HG03571 (cell line): Measurements from ENCODE around the gene THPO.
"Not testable (repeated sequence)": the region's sequence is repeated elsewhere in the genome, so short reads cannot be mapped to it uniquely, and the experiment has no call there.

Experiments used
- ATAC-seq: cut with Tn5 transposase; IDR thresholded peaks from one replicate; pipeline ENCODE4 v1.9.1; 2021; ENCODE audit not compliant: unreplicated experiment

THPO gene

DNA sequence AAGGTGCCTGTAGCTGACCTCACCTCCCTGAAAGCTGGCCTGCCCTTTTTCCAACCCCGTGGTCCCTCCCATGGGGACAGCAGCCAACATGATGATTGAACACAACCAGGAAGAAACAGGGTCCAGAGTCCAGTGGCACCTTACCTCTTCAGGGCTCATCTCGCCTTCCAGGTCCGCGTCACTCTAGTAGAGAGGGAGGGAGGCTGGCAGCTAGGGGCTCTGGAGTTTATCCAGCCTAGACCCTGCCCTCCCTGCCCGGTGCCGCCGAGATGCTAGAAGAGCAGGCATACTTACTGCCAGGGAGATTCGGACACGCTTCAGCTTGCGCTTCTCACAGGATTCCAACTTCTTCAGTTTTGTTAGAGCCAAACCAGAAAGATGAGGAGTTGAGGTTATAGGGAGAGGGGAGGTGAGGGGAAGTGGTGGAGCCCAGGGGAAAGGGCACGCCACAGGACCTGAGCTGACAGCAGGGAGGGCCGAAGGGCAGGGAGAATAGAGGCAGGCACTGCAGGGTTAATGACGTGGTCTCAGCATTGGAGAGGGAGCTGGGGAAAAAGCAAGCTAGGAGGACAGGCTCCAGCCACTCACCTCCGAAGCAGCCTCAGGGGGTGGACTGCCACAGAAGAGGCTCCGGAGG is 25.7 kb downstream of the THPO start:
- no peak for ATAC-seq

DNA sequence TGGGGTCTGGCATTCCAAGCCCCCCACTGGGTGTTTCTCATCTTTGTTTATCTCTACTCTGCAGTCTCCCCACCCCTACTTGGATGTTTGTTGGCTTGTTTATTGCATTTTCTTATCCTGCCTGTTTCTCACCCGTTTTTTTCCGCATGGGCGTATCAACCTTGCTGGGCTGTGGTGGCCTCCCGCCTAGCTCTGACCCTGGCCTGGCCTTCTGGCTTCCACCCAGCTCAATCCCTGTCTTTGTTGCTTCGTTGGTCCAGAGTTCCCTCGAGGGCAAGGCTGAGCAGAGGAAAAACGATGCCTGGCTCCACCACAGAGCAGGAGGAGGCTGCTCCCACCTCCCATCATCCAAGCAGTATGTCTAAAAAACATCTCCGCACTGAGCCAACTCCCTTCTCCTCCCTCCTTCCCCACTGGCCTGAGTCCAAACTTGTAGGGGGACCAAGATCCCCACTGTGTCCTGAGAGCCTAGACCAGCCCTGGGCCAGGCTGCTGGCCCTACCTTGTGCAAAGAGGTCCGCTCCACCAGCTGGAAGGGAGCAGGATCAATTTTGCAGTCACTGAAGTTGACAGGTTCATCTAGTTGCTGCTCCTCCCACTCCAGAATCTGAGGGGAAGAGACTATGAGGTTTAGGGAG is 26.4 kb downstream of the THPO start:
- ATAC-seq = no peak

GRCh38 chr3:184350618-184351017 is 27.4 kb downstream of the THPO start:
- no peak for ATAC-seq

- ATAC-seq = no peak
Measured at GRCh38 chr3:184349563-184350470, 28.2 kb downstream of the THPO start.

DNA sequence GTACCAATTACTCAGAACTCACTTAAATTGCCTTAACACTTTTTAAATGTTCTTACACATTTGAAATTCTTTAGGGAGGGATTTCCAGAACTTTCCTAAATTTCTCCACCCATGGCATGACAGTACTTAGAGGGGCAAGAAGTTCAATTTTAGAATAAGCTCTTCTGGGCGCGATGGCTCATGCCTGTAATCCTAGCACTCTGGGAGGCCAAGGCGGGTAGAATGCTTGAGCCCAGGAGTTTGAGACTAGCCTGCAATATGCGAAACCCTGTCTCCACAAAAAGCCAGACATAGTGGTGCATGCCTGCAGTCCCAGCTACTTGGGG is 30.0 kb downstream of the THPO start:
- ATAC-seq = no peak

DNA sequence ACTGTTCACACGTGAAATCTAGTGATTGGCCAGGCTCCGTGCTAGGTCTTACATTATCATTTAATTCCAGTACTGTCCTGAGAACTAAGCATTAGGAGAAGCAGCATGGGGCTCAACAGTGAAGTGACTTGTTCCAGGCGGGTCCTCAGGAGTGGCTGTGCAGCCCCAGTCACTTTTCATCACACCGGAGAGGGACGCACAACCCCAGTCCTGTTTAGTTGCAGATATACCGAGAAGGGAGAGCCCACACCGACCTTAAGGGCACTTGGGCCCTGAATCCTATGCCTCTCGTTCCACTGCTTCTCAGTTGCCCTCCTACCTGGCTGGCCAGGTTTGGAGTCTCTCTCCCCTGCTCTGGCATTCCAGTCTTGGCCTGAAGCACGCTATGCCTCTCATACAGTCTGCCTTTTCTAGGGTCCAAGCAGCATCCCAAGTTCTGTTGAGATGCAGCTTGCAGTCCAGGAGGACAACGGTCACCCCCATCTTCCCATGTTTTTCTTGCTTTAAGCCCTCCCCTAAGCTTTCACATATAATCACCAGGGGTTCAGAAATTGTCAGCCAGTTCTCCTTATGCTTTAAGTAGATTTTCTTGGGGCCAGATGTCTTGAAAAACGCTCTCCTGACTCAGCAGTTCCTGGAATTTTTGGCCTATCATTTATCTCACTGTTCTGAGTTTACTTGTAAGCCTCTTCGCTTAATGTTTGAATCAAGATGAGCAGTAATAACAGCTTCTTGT is 30.5 kb downstream of the THPO start:
- no peak for ATAC-seq

DNA sequence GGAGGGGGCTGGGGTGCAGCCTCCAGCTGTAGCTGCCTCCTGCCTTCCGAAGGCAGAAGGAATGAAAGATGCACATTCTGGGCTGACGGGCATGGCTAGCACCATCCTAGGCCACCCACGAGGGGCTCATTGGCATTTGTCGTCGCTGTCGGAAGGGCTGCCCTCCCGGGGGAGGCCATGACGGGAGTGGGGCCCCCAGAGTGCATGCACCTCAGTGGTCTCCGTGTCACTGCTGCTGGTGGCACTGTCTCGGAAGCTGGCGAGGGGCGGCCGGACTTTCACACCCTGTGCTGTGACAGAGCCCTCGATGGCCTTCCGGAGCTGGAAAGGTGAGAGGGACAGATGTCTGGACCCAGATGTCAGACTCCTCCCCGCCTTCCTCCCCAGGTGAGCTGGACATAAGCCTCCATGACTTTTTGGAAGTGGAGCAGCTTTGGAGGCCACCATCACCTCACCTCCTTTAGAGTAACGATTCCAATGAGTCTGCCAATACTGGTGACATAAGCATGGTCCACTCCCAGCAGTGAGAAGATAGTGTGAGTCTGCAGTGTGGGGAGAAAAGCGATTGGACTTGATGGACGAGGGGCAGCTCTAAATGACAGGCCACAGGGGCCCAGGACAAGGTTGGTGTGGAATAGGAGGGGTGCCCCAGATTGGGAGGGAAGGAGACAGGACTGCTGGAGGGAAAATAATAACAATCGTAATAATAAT is 31.4 kb downstream of the THPO start:
- no peak for ATAC-seq

- no peak for ATAC-seq
Measured at GRCh38 chr3:184345317-184346144, 32.5 kb downstream of the THPO start.

- no peak for ATAC-seq
Measured at GRCh38 chr3:184344579-184345316, 33.3 kb downstream of the THPO start.

DNA sequence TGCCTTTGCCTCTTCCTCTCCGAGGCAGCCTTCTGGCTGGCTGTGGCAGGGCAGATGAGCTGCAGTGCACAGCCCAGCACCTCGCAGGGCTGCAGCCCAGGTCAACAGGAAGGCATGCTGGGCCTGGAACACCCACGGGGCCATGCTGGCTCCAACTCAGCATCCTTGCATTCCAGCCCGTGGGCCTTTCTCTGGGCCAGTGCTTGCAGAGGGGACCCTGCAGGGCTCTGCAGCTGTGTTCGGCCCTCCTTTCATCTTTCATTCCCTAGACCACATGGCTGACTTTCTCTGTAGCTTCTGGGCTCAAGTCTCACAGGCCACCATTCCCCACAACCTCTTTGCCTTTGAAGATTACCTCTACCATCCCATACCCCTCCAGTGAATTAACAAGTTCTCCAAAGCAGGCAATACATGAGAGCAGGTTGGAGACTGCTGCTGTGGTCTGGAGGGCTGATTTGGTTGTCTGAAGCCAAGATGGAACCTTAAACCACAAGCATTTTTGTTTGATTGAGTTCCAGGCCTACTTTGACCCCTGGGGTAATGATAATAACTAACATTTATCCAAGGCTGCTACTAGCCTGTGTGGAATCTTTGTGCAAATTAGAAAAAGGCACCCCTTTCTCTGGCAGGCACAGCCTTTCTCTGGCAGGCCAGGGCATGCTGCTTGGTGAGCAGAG is 34.7 kb downstream of the THPO start:
- ATAC-seq = no peak

- no peak for ATAC-seq
Measured at GRCh38 chr3:184341925-184342324, 36.1 kb downstream of the THPO start.

- ATAC-seq = not testable (repeated sequence)
Measured at GRCh38 chr3:184339451-184340135, 38.4 kb downstream of the THPO start.

GRCh38 chr3:184339001-184339400 is 39.0 kb downstream of the THPO start:
- ATAC-seq = no peak

DNA sequence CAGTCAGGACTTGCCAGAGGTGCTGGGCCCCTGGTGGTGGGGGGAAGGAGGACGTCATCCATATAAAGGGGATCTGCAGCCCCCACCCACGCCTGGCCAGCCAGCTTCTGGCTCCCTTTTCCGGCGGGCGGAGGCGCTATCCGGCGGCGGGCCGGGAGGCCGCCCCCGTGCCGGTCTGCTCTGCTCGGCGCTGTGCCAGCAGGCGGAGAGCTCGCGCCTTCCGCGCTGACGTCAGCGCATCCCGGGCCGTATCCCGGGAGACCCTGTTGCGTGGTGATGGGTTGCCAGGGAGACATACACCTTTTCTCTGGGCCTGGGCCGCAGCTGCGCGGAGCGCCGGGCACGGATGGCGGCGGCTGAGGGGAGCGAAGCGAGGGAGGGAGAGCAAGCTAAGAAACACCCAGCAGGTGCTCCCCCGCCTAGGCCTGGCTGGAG is 39.5 kb downstream of the THPO start:
- ATAC-seq = no peak

- ATAC-seq = no peak
Measured at GRCh38 chr3:184337981-184338380, 40.0 kb downstream of the THPO start.

DNA sequence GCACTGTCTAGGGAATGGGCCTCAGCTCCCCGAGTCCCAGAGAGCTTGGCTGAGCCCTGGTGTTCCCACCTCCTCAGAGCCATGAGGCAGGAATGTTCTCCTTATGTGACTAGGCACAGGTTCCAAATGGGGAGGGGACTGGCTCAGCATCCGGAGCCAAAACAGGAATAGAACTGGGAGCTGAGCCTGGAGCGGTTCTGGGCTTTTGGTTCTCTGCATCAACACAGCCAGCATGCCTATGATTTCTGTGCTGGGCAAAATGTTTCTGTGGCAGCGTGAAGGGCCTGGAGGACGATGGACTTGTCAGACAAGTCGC is 40.6 kb downstream of the THPO start, which contains the start of gene FAM131A:
Gene FAM131A (plus strand): TSS at position 202 of the 316 bp plus-strand sequence. CDS start 31 bp downstream, at position 233.
- no peak for ATAC-seq

GRCh38 chr3:184336547-184337398 is 41.2 kb downstream of the THPO start:
- ATAC-seq = no peak
